ACC112 (cell line): ENCODE measurements around the gene PHKB.
"Not testable (repeated sequence)": the region's sequence is repeated elsewhere in the genome, so short reads cannot be mapped to it uniquely, and the experiment has no call there.

Source experiments
- H2AFZ ChIP-seq: fragments of 200-600 bp; sonication (generic); one replicate; pipeline ENCODE4 v1.6.0; 2017; ENCODE audit warnings: antibody characterized with exemption, low read length; ENCODE audit not compliant: unreplicated experiment
- H3K27ac ChIP-seq: fragments of 200-600 bp; sonication (generic); 2 replicates; pipeline ENCODE4 v1.5.1; 2014; ENCODE audit warnings: low read depth, mild to moderate bottlenecking, antibody characterized with exemption, low read length, moderate library complexity
- H3K27me3 ChIP-seq: fragments of 200-600 bp; sonication (generic); 2 replicates; pipeline ENCODE4 v1.6.1; 2014; ENCODE audit warnings: mild to moderate bottlenecking, antibody characterized with exemption, low read length, moderate library complexity, mixed read lengths; ENCODE audit not compliant: insufficient read depth
- H3K36me3 ChIP-seq: fragments of 200-600 bp; sonication (generic); 2 replicates; pipeline ENCODE4 v1.6.1; 2016; ENCODE audit warnings: mild to moderate bottlenecking, antibody characterized with exemption, low read length, moderate library complexity, mixed read lengths; ENCODE audit not compliant: insufficient read depth
- H3K4me1 ChIP-seq: fragments of 200-600 bp; sonication (generic); one replicate; pipeline ENCODE4 v1.6.1; 2016; ENCODE audit warnings: low read length, mixed read lengths; ENCODE audit not compliant: insufficient read depth, unreplicated experiment, control insufficient read depth
- H3K4me3 ChIP-seq: fragments of 200-600 bp; sonication (generic); 2 replicates; pipeline ENCODE4 v1.5.1; 2014; ENCODE audit warnings: mild to moderate bottlenecking, low read depth, low read length
- H3K79me2 ChIP-seq: fragments of 200-600 bp; sonication (generic); one replicate; pipeline ENCODE4 v1.6.0; 2016; ENCODE audit warnings: low read length; ENCODE audit not compliant: control insufficient read depth, unreplicated experiment, insufficient read depth

The PHKB gene

GRCh38 chr16:47672475-47672874 lies 211.3 kb downstream of the PHKB start:
- no peak overlapping the region for H2AFZ ChIP-seq
- H3K27me3 ChIP-seq = no peaks in the 10 kb centered on the region
- H3K4me3 ChIP-seq = no peak overlapping the region
- no peaks in the 10 kb centered on the region for H3K4me1 ChIP-seq
- peaks cover 7% of the 10 kb centered on the region; the same call in 1 of the 2 replicates for H3K36me3 ChIP-seq
- H3K79me2 ChIP-seq = no peaks in the 10 kb centered on the region
- no peak overlapping the region for H3K27ac ChIP-seq

GRCh38 chr16:47676635-47677177 lies 215.6 kb downstream of the PHKB start:
- peaks cover 7% of the 10 kb centered on the region; the same call in 1 of the 2 replicates for H3K36me3 ChIP-seq
- no peak overlapping the region for H3K27ac ChIP-seq
- no peaks in the 10 kb centered on the region for H3K4me1 ChIP-seq
- H3K4me3 ChIP-seq = no peak overlapping the region
- no peaks in the 10 kb centered on the region for H3K79me2 ChIP-seq
- no peak overlapping the region for H2AFZ ChIP-seq
- no peaks in the 10 kb centered on the region for H3K27me3 ChIP-seq

DNA sequence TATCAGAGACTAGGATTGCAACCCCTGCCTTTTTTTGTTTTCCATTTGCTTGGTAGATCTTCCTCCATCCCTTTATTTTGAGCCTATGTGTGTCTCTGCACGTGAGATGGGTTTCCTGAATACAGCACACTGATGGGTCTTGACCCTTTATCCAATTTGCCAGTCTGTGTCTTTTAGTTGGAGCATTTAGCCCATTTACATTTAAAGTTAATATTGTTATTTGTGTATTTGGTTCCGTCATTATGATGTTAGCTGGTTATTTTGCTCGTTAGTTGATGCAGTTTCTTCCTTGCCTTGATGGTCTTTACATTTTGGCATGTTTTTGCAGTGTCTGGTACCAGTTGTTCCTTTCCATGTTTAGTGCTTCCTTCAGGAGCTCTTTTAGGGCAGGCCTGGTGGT lies 220.4 kb downstream of the PHKB start:
- not testable (repeated sequence) for H3K4me1 ChIP-seq

DNA sequence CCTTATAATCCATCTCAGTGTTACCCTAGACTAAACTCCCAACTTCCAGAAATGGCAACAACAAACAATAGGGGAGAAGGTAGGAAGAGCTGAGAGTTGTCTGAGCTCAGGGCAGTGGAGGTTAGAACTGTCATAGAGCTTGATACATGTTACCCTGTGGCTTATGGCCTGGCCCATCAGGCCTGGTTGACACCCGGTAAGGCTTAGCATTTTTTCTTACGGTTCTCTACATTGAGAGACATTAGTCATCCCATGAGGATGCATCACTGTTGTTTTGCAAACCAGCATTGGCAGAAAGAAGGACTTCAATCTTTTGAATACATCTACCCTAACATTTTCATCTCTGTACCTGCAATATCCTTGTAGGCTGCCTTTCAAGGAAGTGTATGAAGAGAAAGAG lies 226.6 kb downstream of the PHKB start:
- no peaks in the 10 kb centered on the region for H3K79me2 ChIP-seq
- H3K4me1 ChIP-seq = no peaks in the 10 kb centered on the region
- no peak overlapping the region for H2AFZ ChIP-seq
- H3K27ac ChIP-seq = no peak overlapping the region
- peaks cover 12% of the 10 kb centered on the region; the same call in 1 of the 2 replicates for H3K36me3 ChIP-seq
- H3K4me3 ChIP-seq = no peak overlapping the region
- H3K27me3 ChIP-seq = no peaks in the 10 kb centered on the region

More for the DNA sequence above, 220.4 kb downstream of the PHKB start:
- H3K79me2 ChIP-seq, H2AFZ ChIP-seq, H3K36me3 ChIP-seq, H3K27me3 ChIP-seq, H3K4me3 ChIP-seq, H3K27ac ChIP-seq: not testable (repeated sequence)

DNA sequence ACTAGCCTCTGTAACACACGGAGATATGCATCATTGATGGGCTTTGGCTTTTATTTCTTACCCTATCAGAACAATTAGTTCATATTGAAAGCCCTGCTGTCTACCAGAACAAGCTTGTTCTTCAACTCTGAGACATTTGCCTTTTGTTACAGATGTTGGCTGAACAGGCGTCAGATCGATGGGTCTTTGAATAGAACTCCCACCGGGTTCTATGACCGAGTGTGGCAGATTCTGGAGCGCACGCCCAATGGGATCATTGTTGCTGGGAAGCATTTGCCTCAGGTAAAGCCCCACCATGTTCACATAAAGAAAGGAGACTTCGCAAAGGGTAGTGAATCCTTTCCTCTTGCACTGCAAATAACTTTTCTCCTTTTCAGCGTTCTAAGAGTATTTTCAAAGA lies 232.1 kb downstream of the PHKB start:
- peaks cover 21% of the 10 kb centered on the region for H3K36me3 ChIP-seq
- H3K4me1 ChIP-seq = no peaks in the 10 kb centered on the region
- H2AFZ ChIP-seq = no peak overlapping the region
- no peak overlapping the region for H3K4me3 ChIP-seq
- no peaks in the 10 kb centered on the region for H3K79me2 ChIP-seq
- H3K27ac ChIP-seq = no peak overlapping the region
- H3K27me3 ChIP-seq = no peaks in the 10 kb centered on the region

- no peak overlapping the region for H3K27ac ChIP-seq
- H3K79me2 ChIP-seq = no peaks in the 10 kb centered on the region
- H3K4me3 ChIP-seq = no peak overlapping the region
- H3K36me3 ChIP-seq = peaks cover 29% of the 10 kb centered on the region
- no peaks in the 10 kb centered on the region for H3K4me1 ChIP-seq
- no peak overlapping the region for H2AFZ ChIP-seq
- H3K27me3 ChIP-seq = no peaks in the 10 kb centered on the region
These were observed 233.4 kb downstream of the PHKB start for GRCh38 chr16:47694543-47694942.

- Histone ChIP-seq H3K27ac (no peak overlapping the region), H3K79me2 (no peaks in the 10 kb centered on the region), H3K27me3 (no peaks in the 10 kb centered on the region), H2AFZ (no peak overlapping the region), H3K4me3 (no peak overlapping the region), H3K36me3 (peaks cover 23% of the 10 kb centered on the region), H3K4me1 (no peaks in the 10 kb centered on the region)
These were observed 234.6 kb downstream of the PHKB start for GRCh38 chr16:47695756-47696155.

- H3K79me2 ChIP-seq = no peaks in the 10 kb centered on the region
- H3K36me3 ChIP-seq = peaks cover 23% of the 10 kb centered on the region
- no peaks in the 10 kb centered on the region for H3K4me1 ChIP-seq
- no peak overlapping the region for H3K27ac ChIP-seq
- H2AFZ ChIP-seq = no peak overlapping the region
- no peaks in the 10 kb centered on the region for H3K27me3 ChIP-seq
- H3K4me3 ChIP-seq = no peak overlapping the region
These were observed 236.7 kb downstream of the PHKB start for GRCh38 chr16:47697826-47698225.

DNA sequence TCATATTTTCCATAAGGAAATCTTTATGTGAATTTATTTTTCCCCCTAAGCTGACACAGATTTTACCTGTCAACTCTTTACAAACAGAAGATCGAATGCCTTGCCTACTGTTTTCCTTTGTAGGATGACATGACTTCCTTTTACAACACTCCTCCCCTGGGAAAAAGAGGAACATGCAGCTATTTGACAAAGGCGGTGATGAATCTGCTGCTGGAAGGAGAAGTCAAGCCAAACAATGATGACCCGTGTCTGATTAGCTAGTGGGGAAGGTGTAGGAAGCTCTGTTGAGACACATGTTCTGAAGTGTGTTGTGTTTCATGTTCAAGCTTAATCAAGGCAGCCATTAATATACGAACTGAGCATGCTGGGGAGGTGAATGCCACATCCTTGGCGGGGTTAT lies 238.0 kb downstream of the PHKB start:
- Histone ChIP-seq H3K36me3 (peaks cover 23% of the 10 kb centered on the region), H3K79me2 (no peaks in the 10 kb centered on the region), H2AFZ (no peak overlapping the region), H3K4me1 (no peaks in the 10 kb centered on the region), H3K27ac (no peak overlapping the region), H3K4me3 (no peak overlapping the region), H3K27me3 (no peaks in the 10 kb centered on the region)

DNA sequence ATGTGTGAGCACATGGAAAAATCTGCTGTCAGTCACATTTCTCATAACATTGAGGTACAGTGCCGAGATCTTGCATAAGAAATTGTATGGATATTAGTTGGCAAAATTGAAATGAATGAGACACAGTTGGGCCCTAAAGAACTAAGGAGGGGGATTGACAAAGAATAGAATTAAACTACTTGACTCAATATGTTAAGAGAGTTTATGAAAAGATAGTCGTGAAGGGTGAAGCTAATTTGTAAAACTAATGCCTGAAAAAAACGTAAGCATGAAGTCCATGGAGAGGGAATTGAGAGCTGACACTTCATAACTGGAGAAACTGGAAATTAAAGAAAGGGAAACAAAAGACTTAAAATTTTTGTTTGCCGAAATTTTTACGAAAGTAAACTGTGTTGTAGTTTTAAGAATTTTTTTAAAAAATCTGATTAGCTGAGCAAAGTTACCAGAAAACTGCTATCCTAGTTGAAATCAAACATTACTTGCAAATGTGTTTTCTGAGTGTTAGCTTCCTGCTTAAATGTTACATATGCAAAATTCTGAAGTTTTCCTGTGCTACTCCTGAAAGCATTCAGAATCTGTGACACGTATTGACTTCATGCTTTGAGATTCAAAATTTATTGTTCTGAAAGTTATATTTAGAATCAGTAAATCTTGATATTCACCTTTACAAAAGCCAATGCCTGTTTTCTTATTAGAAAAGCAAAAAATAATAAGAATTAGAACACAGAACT lies 239.9 kb downstream of the PHKB start:
- H3K79me2 ChIP-seq = no peaks in the 10 kb centered on the region
- no peaks in the 10 kb centered on the region for H3K27me3 ChIP-seq
- no peak overlapping the region for H2AFZ ChIP-seq
- H3K4me3 ChIP-seq = no peak overlapping the region
- no peaks in the 10 kb centered on the region for H3K4me1 ChIP-seq
- H3K27ac ChIP-seq = no peak overlapping the region
- peaks cover 23% of the 10 kb centered on the region for H3K36me3 ChIP-seq

DNA sequence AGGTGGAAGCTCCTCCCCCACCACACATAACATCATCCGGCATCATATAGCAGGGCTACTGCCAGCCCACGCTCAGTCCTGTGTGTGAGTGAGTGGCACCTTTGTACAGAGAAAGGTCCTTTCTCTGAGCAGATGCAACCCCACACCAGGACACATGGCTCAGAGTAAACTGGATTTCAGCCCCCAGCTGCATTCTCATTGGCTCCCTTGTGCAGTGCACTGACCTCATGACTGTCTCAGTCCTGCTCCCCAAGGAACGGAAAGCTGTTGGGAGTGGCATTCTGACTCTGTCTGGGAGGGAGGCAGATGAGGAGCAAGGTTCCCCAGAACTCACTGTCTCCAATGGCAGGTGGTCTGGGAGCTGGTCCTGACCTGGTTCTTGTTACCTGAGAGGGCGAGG lies 244.1 kb downstream of the PHKB start:
- H2AFZ ChIP-seq = no peak overlapping the region

More for the DNA sequence above, 244.1 kb downstream of the PHKB start:
- H3K27ac ChIP-seq = no peak overlapping the region
- H3K4me3 ChIP-seq = no peak overlapping the region
- H3K27me3 ChIP-seq = no peaks in the 10 kb centered on the region
- no peaks in the 10 kb centered on the region for H3K36me3 ChIP-seq
- H3K4me1 ChIP-seq = no peaks in the 10 kb centered on the region
- no peaks in the 10 kb centered on the region for H3K79me2 ChIP-seq
